ENCODE data around the gene SRRM4.

The SRRM4 gene

DNA sequence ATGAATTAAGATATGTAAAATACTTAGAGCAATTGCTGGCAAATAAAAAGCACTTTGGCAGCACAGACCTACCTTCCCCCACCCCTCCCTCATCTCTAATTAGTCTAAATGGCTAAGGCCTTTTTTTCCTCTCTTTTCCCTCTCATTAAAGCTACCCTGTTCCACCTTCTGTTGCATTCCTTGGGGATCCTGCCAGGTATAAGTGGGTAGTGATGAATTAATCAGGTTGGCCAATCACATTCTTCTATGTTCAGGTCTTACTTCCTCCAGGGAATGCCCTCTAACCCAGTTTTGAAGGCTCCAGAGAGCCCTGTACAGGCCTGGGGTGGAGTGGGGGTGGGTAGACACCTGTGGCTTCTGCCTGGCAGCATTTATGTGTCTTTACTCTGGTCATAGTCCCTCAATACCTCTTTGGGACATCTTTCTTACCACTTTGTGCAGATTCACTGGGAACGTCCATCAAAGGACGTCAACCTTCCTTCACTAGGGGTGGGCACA lies 225.8 kb downstream of the SRRM4 start:
- DNase-seq: no peak

GRCh38 chr12:119208626-119209061 lies 227.3 kb downstream of the SRRM4 start:
- no peak for DNase-seq

DNA sequence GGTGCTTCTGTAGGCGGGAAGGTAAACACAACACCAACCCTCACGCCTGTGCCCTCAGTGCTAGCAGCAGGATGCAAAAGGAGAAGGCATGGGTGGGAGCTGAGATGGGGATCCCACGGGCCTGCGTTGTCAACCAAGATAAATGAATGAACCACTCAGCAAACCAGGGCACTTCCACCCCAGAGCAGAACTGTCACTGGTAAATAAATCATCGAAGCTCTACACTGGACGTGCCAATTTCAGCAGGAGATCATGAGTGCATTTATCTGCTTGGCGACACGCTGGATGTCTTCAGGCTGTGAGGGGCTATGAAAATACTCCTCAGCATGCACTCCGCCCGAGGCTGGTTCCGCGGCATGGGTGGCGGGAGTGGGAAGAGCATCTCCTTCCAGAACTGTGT lies 230.5 kb downstream of the SRRM4 start:
- DNase-seq: no peak
